Spleen (tissue), 11 donors: ENCODE measurements around the gene PRR16. TPM values are rescaled to one million over a fixed set of nuclear protein-coding genes. Genes with fewer than 3 reads are reported as not detected.
A peak's percentile ranks its signal among the peaks of the same experiment; 100 is the strongest.

Experiments
- DNase-seq: peaks from one replicate; pipeline ENCODE4 v3.0.0-alpha.2; 2020
- H3K27ac ChIP-seq, 8 donors: fragments of 200-600 bp; sonication (generic) in 7 of 8; 1 replicate in 4 of 8; 2 replicates in 4 of 8; pipeline versions ENCODE4 v1.5.0 to v1.8.0; 2016 to 2021; ENCODE audit warnings: inconsistent platforms in 4 of 8, mild to moderate bottlenecking in 4 of 8, moderate library complexity in 1 of 8
- H3K27me3 ChIP-seq, 7 donors: fragments of 200-600 bp; sonication (generic) in 6 of 7; replicated peaks in 1 of 7; 1 replicate in 4 of 7; 2 replicates in 3 of 7; pipeline versions ENCODE4 v1.5.0 to v1.8.0; 2016 to 2021; ENCODE audit warnings: inconsistent platforms in 3 of 7, mild to moderate bottlenecking in 1 of 7
- H3K36me3 ChIP-seq, 6 donors: fragments of 200-600 bp; sonication (generic) in 5 of 6; 1 replicate in 4 of 6; 2 replicates in 2 of 6; pipeline versions ENCODE4 v1.5.0 to v1.8.0; 2016 to 2021; ENCODE audit warnings: inconsistent platforms in 2 of 6
- H3K4me1 ChIP-seq, 6 donors: fragments of 200-600 bp; sonication (generic) in 5 of 6; 1 replicate in 3 of 6; 2 replicates in 3 of 6; pipeline versions ENCODE4 v1.5.0 to v1.8.0; 2016 to 2021; ENCODE audit warnings: inconsistent platforms in 3 of 6
- H3K4me3 ChIP-seq, 8 donors: fragments of 200-600 bp; sonication (generic) in 7 of 8; 1 replicate in 4 of 8; 2 replicates in 4 of 8; pipeline versions ENCODE4 v1.5.0 to v1.8.0; 2016 to 2021; ENCODE audit warnings: inconsistent platforms in 4 of 8, mild to moderate bottlenecking in 4 of 8, moderate library complexity in 2 of 8
- H3K9me3 ChIP-seq, 8 donors: fragments of 200-600 bp; sonication (generic) in 7 of 8; 1 replicate in 4 of 8; 2 replicates in 4 of 8; pipeline versions ENCODE4 v1.5.0 to v1.8.0; 2016 to 2021; ENCODE audit warnings: inconsistent platforms in 4 of 8
- POLR2A ChIP-seq, 3 donors: fragments of 450-650 bp; IDR thresholded peaks; one replicate each; pipeline ENCODE4 v1.5.1; 2017; ENCODE audit warnings: antibody characterized with exemption in 3 of 3, mild to moderate bottlenecking in 1 of 3
- POLR2AphosphoS5 ChIP-seq, 3 donors: sonication (generic); formaldehyde crosslinking; IDR thresholded peaks; one replicate each; pipeline ENCODE4 v1.5.1; 2017; ENCODE audit warnings: antibody characterized with exemption in 3 of 3
- WGBS, 5 donors: extraction: QIAGEN DNeasy Blood & Tissue Kit in 3 of 5; methylation state at CpG; one replicate each; pipeline versions ENCODE4 v1.1.5 to v1.1.7; 2013 to 2018; 5-methylcytosine and 5-hydroxymethylcytosine counted together
- intact Hi-C: fragments of 100-400 bp; cut with DNase I; formaldehyde crosslinking; loops from one replicate; pipeline ENCODE4 v1.15.0; 2023; ENCODE audit warnings: low total_unique reads
- polyA plus RNA-seq, 3 donors: library from polyadenylated mRNA; stranded (reverse); fragments of 200-250 nt; gene quantifications; one replicate each; pipeline ENCODE4 v1.2.1, GENCODE V29; 2013
- total RNA-seq, 7 donors: library from RNA; depleted of rRNA in 3 of 7; stranded (reverse); fragments of >200 nt in 3 of 7; fragmentation: NEBNext Ultra II Directional in 4 of 7; extraction: Animal tissue kit (Norgen Biotek cat#: 25700) in 4 of 7; gene quantifications; one replicate each; pipeline versions ENCODE4 v1.1.0 to v1.2.1, GENCODE V29; 2016 to 2021
- TF ChIP-seq, protein P1 (sequence below), 11 experiments: fragments of 200-600 bp in 7 of 11; fragments of 450-650 bp in 4 of 11; sonication (generic) in 4 of 11; IDR thresholded peaks in 8 of 11; conservative IDR thresholded peaks in 3 of 11; 1 replicate in 7 of 11; 2 replicates in 4 of 11; pipeline versions ENCODE4 v1.4.0 to v1.8.0; 2016 to 2021; ENCODE audit warnings: antibody characterized with exemption in 11 of 11, inconsistent platforms in 4 of 11, mild to moderate bottlenecking in 1 of 11
- donor health status: healthy with polysubstance abuse.
- donor health status: DM: no; HTN: no; CAD: no; lungs with moderate emphysema.
- donor health status: DM: no; HTN: no; CAD: no.
- donor health status: Bipolar disorder and iron deficiency.
- donor health status: healthy.
- donor health status: DM: no; HTN: no; CAD: no.
- donor health status: DM: yes; HTN: yes; CAD: no.

PRR16 gene
- total and polyA plus RNA-seq, 10 donors, result 0.61 to 4.5 (median 2.1) TPM

DNA sequence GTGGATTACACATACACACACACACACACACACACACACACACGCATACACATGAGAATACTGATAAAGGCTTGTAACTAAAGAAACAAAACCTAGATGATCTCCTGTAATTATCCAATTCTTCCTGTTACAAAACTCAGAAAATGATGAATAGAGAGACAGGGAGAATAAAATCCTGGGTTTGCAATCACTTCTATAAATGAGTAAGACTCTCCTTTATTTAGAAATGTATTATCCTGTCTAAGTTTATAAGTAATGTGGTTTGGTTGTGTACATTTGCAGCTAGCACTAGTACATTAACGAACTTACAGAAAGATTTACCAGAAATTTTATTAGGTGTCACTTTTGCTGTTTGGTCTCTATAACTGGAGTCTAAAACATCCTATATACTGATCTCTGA is 2.8 kb upstream of the PRR16 start:
- DNase-seq, result no peak

DNA sequence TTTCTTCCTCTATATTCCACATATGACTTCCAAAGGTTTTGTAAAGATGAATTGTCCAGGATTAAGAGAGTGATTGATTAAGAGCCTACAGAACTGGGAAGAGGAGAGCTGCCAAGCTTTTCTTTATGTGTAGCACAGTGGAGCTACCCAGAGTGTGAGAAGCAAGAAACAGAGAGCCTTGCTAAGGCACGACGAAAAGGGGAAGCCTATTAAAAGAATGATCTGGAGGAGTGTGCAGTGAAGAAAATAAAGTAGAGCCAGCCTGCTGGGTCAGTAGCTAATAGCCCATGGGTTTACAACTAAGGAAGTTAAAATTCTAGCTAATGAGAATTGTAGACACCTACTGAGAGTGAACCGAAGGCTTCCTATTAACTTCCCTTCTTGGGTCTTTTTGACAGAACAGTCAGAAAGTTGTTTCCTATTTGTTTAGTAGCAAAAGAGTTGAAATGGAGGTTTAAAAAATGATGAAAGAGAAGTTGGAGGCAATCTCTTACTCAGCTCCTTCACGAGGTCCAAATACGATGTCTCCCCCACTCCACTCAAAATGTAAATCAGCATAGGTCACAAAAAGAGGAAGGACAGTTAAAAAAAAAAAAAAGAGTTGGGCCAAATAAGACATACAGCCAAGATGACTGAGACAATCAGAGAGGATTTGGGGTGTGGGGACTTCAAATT is 957 bp upstream of the PRR16 start:
- peak overlapping the region in 4 of 8 donors; percentile 43 to 70 (median 48) for H3K27ac ChIP-seq
- intact Hi-C loops, result no loop called here
- DNase-seq, result no peak
- H3K36me3 ChIP-seq, result no peaks in the 10 kb centered on the region
- no peak for TF ChIP-seq POLR2A (IDR thresholded peaks at IDR 0.05)
- TF ChIP-seq, protein P1, sequence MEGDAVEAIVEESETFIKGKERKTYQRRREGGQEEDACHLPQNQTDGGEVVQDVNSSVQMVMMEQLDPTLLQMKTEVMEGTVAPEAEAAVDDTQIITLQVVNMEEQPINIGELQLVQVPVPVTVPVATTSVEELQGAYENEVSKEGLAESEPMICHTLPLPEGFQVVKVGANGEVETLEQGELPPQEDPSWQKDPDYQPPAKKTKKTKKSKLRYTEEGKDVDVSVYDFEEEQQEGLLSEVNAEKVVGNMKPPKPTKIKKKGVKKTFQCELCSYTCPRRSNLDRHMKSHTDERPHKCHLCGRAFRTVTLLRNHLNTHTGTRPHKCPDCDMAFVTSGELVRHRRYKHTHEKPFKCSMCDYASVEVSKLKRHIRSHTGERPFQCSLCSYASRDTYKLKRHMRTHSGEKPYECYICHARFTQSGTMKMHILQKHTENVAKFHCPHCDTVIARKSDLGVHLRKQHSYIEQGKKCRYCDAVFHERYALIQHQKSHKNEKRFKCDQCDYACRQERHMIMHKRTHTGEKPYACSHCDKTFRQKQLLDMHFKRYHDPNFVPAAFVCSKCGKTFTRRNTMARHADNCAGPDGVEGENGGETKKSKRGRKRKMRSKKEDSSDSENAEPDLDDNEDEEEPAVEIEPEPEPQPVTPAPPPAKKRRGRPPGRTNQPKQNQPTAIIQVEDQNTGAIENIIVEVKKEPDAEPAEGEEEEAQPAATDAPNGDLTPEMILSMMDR (IDR thresholded peaks at IDR 0.05 in 8 of 11, conservative IDR thresholded peaks at IDR 0.05 in 3 of 11), result no peak
- TF ChIP-seq POLR2AphosphoS5 (IDR thresholded peaks at IDR 0.05), result no peak
- H3K4me1 ChIP-seq, result peaks cover 0 to 36% (median 29%) of the 10 kb centered on the region in 6 donors
- 4 to 16% (median 12%) methylated on average over 5 of the region's 5 CpGs for WGBS, 5 donors
- peaks cover 0 to 35% (median 21%) of the 10 kb centered on the region in 7 donors for H3K27me3 ChIP-seq
- H3K4me3 ChIP-seq, result peak overlapping the region in 2 of 8 donors; percentile 56 to 73
- no peaks in the 10 kb centered on the region for H3K9me3 ChIP-seq

More for the DNA sequence above, 2.8 kb upstream of the PRR16 start:
- Histone ChIP-seq H3K4me1 (peaks cover 0 to 38% (median 32%) of the 10 kb centered on the region in 6 donors), H3K27ac (no peak overlapping the region), H3K9me3 (no peaks in the 10 kb centered on the region), H3K4me3 (no peak overlapping the region), H3K27me3 (peaks cover 0 to 26% (median 21%) of the 10 kb centered on the region in 7 donors), H3K36me3 (no peaks in the 10 kb centered on the region)
- TF ChIP-seq POLR2A (IDR thresholded peaks at IDR 0.05) (no peak), POLR2AphosphoS5 (IDR thresholded peaks at IDR 0.05) (no peak)
- TF ChIP-seq, protein P1 (IDR thresholded peaks at IDR 0.05 in 8 of 11, conservative IDR thresholded peaks at IDR 0.05 in 3 of 11), result no peak
- intact Hi-C loops, result no loop called here
- 80 to 90% (median 83%) methylated on average over 2 of the region's 2 CpGs for WGBS, 5 donors

DNA sequence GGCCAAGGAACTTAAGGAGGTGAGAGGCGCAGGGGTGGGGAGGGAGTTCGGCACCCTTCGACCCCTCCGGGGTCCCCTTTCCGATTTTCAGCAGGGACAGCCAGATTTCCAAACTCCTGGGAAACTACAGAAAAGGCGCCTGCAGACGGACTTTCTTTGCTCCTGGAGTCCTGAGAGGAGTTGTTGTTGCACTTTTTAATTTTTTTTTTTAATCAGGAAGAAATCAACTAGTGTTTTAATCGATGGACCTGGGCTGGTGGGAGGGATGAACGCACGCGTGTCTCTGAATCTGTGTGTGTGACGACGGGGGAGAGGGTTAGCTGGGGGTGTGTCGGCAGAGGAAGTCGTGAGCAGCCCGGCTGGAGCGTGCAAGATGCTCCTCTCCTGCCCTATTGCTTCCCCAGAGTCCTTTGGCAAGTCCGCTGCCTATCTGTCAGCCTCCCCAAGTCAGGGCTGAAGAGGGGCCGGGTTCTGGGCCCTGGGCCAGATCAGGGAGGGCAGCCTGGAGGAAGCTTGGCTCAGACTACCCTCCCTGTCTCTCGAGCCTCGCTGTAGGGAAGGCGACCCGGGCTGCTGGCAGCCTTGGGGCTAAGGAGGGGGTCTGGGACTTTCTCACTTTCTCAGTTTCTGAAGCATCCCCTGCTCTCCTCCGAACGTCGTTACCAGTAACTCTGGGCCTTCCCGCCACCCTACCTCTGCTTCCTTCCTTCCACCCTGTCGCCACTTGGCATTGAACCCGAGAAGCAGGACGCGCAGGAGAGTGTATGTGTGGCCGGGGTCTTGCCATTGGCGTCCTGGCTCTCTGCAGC is 731 bp downstream of the PRR16 start:
- peak overlapping the region in 7 of 8 donors; percentile 25 to 70 (median 44) for H3K27ac ChIP-seq
- intact Hi-C loops, result no loop called here
- H3K36me3 ChIP-seq, result no peaks in the 10 kb centered on the region
- H3K27me3 ChIP-seq, result peaks cover 0 to 35% (median 21%) of the 10 kb centered on the region in 7 donors
- TF ChIP-seq, protein P1 (IDR thresholded peaks at IDR 0.05 in 8 of 11, conservative IDR thresholded peaks at IDR 0.05 in 3 of 11), result no peak
- peak in 1 of 3 donors; percentile 35 for TF ChIP-seq POLR2AphosphoS5 (IDR thresholded peaks at IDR 0.05)
- peak overlapping the region; percentile 18 to 73 (median 44) for H3K4me3 ChIP-seq
- no peaks in the 10 kb centered on the region for H3K9me3 ChIP-seq
- H3K4me1 ChIP-seq, result peaks cover 0 to 35% (median 29%) of the 10 kb centered on the region in 6 donors
- DNase-seq, result peak; percentile 75
- 0 to 4% (median 1%) methylated on average over 31 to 33 of the region's 33 CpGs for WGBS, 5 donors
